ENCODE measurements around the gene KRTAP13-4.

KRTAP13-4 gene, protein sequence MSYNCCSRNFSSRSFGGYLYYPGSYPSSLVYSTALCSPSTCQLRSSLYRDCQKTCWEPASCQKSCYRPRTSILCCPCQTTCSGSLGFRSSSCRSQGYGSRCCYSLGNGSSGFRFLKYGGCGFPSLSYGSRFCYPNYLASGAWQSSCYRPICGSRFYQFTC

DNA sequence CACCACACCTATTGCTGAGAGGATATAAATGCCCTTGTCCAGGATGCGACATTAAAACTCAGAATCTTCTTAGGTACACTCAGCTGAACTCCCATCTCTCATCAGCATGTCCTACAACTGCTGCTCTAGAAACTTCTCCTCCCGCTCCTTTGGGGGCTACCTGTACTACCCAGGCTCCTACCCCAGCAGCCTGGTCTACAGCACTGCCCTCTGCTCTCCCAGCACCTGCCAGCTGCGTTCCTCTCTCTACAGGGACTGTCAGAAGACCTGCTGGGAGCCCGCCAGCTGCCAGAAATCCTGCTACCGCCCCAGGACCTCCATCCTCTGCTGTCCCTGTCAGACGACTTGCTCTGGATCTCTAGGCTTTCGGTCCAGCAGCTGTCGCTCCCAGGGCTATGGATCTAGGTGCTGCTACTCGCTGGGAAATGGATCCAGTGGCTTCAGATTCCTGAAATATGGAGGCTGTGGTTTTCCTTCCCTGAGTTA is at the start of gene KRTAP13-4:
Gene KRTAP13-4, plus strand, starts transcription at position 51 of the 486 bp plus-strand sequence. Its CDS starts 56 bp downstream, at position 107.
- no peak for DNase-seq (ENCODE audit: low read depth in 4 of 4, low spot score in 1 of 4)

DNA sequence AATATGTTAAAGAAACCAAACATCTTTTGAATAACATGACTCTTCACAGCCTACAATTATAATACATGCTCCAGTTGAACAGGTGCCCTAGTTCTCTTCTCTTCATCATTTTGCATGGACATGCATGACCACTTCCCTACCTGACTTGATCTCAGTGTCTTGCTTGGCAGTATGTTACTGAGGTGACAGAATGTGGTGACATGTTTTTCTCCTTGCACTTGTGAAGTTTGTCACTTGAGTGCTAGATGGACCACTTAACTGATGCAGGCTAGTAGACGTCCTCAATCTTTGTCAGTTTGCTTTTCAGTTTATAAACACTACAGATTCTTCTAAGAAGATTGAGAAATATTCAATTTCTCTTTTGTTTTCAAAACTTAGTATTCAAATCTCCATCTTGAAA is 47.8 kb upstream of the KRTAP13-4 start:
- no peak for DNase-seq (ENCODE audit: low read depth in 4 of 4, low spot score in 1 of 4)

DNA sequence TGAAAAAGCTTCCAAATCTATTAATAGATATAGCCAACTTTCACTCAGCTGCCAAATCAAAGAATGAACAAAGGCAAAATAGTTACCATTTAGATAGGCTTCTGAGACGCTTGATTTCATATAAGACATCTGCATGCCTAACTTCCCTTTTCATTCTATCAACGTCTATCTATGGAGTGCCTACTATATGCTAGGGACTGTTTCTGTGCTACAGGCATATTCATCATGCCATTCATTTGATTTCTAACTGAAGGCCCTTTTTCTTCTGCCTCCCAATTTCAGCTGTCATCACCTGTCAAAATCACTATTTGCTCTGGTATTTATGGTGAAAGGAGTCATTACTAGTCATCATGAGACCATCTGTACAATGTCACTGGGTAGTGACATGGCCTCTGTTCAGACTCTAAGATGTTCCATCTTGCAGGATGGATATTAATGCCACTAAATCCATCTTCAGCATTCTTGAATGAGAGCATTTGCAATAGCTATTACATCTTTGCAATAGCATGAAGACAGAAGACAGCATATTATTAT is 38.5 kb upstream of the KRTAP13-4 start:
- DNase-seq (ENCODE audit: low read depth in 4 of 4, low spot score in 1 of 4): no peak

DNA sequence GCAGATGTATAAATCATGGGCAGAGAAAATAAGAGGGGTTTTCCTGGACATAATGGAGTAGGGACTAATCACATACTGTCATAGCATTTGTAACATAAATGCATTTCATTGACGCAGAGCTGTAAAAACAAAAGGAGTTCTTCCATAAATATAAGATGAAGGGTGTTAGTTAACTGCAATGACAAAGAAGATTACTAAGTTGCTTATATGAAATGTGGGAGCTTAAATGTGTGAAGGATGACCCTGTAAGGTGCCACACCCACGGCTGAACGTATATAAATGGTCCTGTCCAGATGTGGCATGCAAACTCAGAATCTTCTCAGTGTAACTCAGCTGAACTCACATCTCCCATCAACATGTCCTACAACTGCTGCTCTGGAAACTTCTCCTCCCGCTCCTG is 34.3 kb upstream of the KRTAP13-4 start, which contains the start of gene KRTAP13-1:
Gene KRTAP13-1, plus strand, starts transcription at position 301 of the 400 bp plus-strand sequence. Its CDS starts 56 bp downstream, at position 357.
- DNase-seq (ENCODE audit: low read depth in 4 of 4, low spot score in 1 of 4): no peak

DNA sequence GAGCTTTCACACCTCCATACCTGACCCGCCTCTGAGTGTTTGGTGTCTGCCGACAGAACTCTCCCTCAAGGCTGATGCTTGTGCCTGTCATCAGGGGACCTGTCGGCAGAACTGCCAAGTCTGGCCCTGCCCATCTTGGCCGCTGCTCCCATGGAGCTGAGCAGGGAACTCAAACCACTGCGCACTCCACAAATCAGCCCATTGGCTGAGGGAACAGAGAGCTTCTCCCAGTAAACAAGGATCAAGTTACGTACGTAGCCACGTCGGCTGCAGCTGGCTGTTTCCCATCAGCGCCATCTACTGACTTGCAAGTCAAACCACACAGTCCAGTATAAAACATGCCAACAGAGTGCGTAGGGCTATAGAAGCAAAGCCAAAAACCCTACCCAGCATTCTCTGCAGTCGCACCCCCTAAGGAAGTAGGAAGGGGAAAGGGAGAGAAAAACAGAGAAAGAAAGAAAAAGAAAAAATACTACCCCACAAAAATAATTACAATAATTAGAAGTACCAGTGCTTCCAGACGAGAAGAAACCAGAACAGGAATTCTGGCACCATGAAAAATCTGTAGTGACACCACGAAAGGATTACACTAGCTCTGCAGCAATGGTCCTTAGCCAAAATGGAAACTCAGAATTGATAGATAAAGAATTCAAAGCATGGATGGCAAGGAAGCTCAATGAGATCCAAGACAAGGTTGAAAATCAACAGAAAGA is 21.1 kb upstream of the KRTAP13-4 start:
- no peak for DNase-seq (ENCODE audit: low read depth in 4 of 4, low spot score in 1 of 4)

DNA sequence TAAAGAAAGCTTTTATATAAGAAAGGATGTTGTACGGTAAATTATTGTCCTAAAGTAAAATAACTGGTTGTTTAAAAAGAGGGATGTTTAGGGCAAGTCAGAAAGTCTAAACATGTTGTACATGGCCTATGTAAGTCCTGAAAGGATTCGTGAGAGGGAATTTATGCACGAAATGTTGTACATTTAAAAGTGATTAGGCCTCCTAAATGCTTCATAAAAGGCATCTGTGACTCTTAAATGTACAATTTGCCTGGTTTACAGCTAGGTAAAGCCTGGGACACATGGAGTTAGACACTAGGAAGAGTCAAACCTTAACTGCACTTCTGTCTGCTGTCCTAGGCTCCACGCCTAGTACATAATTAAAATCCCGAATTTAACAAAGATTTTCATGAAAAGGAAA is 14.0 kb upstream of the KRTAP13-4 start:
- no peak for DNase-seq (ENCODE audit: low read depth in 4 of 4, low spot score in 1 of 4)

DNA sequence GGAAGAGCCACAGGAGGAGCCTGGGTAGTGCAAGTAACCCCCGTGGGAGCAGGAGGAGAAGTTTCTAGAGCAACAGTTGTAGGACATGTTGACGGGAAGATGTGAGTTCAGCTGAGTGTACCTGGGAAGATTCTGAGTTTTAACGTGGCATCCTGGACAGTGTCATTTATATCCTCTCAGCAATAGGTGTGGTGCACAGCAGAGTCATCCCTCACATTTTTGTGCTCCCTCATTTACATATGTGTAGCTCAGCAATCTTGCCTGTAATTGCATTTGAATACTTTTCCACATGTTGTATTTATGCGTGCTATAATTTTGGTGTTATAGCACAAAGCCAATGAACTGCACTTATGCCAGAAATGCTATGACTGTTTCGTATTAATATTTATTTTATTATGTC is 4.2 kb upstream of the KRTAP13-4 start, which contains the start of gene KRTAP13-3:
Gene KRTAP13-3, minus strand, starts transcription at position 101 of the 400 bp plus-strand sequence. Its CDS starts 14 bp downstream, at position 87.
- DNase-seq (ENCODE audit: low read depth in 4 of 4, low spot score in 1 of 4): no peak

DNA sequence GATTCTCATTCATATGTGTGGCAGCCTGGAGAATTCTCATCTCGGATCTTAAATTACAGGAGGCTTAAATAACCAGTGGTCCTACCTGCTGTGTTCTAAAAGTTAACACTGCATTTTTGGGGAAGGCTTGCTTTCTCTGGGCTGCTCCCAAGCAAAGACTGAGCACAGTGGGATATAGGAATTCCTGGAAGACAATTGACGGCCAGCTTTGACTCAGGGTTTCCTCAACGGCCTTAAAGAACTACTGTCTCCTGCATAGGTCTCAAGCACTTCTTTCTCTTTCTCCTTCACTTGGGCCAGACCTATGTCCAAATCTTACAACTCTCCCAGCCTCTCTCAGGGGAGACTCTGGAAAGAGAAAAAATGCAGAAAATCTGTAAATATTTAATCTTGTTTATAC is 3.3 kb upstream of the KRTAP13-4 start:
- no peak for DNase-seq (ENCODE audit: low read depth in 4 of 4, low spot score in 1 of 4)

DNA sequence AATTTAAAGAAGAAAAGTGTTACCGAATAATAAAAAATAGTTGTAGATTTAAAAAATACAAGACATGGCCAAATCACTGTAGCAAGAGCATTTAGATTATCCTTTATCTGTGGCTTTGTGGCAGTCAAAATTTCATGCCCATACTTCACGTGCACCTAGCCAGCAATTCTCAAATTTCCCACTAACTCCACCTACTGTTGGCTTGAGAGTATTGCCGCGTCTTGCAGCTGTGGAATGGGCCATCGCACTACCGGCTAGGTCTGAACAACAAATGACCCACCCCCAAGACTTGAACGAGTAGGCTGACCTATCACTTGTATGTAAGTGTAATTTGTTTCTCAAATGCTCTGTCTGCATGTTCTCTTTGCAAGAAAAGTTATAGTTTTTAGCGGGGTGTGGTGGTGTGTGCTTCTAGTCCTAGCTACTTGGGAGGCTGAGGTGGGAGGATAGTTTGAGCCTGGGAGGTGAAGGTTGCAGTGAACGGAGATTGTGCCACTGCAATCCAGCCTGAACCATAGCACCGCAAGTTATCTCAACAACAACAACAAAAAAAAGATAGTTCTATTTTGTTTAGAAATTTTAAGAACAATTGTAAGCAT is 4.1 kb downstream of the KRTAP13-4 start:
- DNase-seq (ENCODE audit: low read depth in 4 of 4, low spot score in 1 of 4): no peak

DNA sequence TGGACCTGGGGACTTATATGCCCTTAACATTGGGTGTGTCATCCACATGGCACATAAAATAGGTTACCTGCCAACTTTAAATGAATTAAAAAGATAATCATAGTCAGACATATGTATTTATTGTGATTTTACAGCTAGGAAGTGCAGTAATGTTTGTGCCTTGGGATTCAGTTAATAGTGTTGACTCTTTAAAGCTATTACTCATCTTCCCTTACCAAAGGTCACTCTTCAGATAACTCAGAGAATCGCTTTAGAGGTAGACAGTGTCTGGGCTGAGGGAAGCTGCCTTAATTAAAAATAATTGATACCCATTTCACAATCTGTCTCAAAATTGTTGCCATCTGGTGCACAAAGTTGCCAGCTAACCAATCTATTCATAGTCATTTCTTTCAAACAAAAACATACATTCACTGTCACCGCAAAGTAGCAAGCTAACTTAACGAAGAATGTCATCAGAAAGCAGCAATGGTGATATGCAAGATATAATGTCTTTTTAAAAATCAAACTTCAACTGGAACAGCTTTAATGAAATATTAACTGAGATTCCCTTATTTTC is 7.1 kb downstream of the KRTAP13-4 start:
- no peak for DNase-seq (ENCODE audit: low read depth in 4 of 4, low spot score in 1 of 4)

DNA sequence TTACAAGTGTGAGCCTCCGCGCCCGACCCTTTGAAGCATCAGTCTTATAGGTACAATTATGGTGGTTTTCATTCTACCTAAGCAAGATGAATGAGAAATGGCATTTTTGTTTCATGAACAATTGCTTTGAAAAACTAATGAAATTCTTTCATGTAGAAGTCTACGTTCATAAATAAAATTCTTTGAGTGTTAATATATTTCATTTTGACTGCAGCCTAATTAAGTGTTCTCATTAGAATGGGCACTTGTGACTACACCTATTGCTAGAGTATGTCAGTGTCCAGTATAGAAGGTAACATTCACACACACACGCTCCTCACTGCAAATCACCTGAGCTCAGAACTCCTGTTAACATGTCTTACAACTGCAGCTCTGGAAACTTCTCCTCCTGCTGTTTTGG is 10.0 kb downstream of the KRTAP13-4 start, which contains the start of gene KRTAP15-1:
Gene KRTAP15-1, plus strand, starts transcription at position 301 of the 400 bp plus-strand sequence. Its CDS starts 53 bp downstream, at position 354.
- no peak for DNase-seq (ENCODE audit: low read depth in 4 of 4, low spot score in 1 of 4)

DNA sequence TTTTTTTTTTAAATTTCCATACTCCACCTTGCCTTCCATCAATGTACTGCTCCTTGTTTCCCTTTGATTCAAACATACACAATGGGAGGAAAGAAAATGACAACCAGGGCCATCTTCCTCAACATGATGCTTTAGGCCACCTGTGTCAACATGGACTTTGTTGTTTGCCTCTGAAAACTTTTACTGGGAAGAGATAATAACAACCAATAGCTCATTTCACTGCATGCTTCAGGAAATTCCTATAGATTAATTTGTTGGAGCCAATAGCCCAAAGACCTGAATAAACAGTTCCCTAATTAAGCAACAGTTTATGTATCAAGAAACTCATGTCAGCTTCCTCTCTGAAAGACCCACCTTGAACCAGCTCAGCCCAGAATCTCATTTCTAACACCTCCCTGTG is 13.2 kb downstream of the KRTAP13-4 start:
- DNase-seq (ENCODE audit: low read depth in 4 of 4, low spot score in 1 of 4): no peak

DNA sequence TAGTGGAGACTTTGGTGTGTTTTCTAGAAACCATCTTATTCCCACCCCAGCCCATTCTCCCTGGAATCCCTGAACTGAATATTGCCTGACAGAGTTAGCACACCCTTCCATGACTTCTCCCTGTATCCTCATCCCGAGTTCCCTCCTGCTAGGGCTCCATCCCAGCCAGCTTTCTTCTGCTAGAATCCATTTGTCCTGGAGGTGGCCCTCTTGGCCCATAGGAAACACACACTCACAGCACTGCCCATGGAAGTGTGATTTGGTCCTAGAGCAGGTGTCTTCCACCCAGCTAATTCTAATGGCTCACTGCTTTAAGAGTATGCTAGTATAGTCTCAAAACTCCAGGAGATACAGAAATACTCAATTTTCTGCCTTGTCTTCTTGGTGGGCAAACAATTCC is 14.2 kb downstream of the KRTAP13-4 start:
- DNase-seq (ENCODE audit: low read depth in 4 of 4, low spot score in 1 of 4): no peak

DNA sequence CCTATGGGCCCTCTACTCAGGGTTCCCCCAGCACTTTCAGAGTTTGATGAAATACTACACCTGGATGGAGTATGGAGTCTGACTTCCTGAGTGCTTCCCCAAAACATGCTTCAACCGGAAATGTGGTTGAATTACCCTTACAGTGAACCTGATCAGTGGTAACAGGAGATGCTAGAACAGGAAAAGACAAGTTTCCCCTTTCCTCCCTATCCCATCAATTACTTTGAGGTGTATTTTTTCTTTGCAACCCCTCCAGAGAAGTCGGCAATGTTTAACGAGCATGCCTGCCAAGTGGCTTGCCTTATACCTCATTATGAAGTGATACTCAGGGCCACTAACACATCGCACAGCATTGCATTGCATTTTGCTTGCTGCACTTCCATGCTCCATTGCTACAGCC is 17.0 kb downstream of the KRTAP13-4 start:
- DNase-seq (ENCODE audit: low read depth in 4 of 4, low spot score in 1 of 4): no peak

DNA sequence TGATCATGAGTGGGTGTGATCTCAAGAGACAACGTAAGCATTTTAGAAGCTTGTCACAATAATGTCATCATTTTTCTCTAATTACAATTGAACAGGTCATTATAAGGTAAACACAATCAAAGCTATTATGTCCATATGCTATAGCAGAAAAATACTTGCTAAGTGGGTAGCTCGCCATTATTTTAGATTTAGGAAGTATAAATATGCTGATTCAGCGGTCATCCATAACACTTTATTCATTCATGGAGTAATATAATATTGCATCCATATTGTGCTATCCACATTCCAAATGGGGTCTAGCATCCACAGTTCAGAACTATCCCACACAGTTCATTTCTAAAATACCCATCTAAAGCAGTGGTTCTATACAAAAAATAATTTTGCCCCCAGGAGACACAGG is 18.5 kb downstream of the KRTAP13-4 start:
- no peak for DNase-seq (ENCODE audit: low read depth in 4 of 4, low spot score in 1 of 4)

DNA sequence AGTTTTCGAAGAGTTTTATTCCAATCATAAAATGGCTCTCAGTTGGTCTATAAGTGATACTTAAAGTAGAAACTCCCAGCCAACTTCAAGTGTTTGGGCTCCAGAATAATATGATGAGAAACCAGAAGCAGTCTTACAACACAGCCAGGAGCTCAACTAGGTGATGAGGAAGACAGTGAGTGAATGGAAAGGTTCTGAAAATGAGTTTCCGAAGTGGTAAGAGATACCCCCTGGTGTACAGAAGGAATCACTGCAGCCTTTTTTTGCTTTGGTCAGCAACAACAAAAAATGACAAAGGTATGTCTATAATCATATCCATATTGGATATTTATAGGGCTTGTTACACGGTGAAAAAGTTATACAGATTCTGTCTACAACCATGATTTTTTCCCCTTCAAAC is 33.7 kb downstream of the KRTAP13-4 start:
- no peak for DNase-seq (ENCODE audit: low read depth in 4 of 4, low spot score in 1 of 4)

DNA sequence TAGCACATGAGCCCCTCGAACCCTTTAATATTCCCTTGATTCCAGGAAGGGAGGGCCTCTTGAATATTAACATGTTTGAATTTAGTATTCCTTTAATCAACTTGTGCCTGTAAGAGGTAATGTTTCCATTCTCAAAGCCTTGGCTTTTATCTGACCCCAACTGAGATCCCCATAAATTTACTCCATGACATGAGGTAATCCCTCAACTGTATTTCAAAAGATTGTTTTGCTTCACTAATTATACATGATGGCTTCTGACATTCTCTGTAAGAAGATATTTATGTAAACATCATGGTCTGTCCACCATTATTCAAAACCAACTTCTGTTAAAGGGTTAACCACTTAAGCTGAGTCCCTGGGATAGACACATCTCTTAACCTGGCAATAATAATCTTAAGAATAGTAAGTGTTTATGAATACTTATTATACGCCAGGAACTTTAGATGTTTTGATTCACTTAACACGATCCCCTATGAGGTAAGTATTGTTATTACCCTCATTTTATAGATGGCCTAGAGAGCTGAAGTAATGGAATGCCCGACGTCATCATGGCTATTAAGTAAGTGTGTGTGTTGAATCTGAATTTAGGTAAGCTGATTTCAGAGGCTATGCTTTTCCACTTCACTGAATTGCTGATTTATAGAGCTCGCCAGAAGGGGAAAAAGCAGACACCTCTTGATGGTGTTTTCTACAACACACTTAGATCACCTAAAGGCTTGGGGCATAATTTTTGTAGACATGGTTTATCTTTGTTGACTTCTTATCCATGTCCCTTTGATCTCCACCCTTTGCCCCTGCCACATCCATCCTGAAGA is 39.1 kb downstream of the KRTAP13-4 start:
- no peak for DNase-seq (ENCODE audit: low read depth in 4 of 4, low spot score in 1 of 4)

DNA sequence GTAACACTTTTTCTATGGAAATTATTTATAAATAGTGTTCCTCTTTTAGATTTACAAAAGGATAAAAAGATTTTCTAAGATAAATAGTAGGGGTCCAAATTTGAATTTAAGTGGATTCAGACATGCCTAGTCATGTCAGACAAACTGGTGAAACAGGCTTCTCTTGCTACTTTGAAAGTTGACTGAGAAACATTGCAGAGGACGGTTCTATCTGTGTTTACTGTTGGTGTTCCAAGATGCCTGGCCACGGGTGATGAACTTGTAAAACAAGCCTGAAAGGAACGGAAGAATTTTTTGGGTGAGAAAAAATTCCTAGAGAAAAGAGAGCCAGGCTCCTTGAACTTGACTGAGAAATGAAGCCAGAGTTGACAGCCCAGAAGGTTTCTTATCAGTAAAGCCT is 48.0 kb downstream of the KRTAP13-4 start:
- DNase-seq (ENCODE audit: low read depth in 4 of 4, low spot score in 1 of 4): no peak

DNA sequence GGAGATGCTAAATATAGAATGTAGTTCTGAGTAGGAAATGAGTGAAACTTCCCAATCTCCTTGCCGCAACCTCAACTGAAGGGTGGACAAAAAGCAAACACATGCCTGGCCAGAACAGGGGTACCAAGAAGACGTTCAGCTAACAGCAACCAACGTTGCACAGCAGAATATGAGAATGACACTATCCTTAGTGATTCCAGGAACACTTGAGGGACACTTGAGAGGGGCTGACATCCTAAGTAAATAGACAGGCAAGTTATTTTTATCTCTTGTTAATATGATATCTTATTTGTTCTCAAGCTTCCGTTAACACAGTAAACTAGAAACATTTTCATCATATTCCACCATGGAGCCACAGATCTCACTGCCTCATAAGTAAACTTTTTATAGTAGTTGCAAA is 49.2 kb downstream of the KRTAP13-4 start:
- no peak for DNase-seq (ENCODE audit: low read depth in 4 of 4, low spot score in 1 of 4)

DNA sequence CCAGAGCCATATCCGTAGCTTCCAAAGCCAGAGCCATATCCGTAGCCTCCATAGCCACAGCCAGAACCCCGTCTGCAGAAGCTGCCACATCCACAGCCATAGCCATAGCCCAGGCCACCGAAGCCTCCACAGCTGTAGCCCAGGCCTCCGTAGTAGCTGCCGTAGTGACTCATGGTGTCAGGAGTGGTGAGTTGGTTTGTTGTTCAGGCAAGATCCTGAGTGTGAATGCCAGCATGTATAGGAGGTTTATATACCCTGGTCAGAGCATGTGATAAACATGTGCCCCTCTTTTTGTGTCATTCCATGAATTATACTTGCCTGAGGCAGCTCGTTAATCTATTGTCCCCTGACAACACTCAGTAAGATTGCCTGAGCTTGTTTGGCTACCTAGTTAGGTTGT is 50.1 kb downstream of the KRTAP13-4 start, which contains the start of gene KRTAP19-1:
Gene KRTAP19-1, minus strand, starts transcription at position 223 of the 400 bp plus-strand sequence. Its CDS starts 50 bp downstream, at position 173.
- no peak for DNase-seq (ENCODE audit: low read depth in 4 of 4, low spot score in 1 of 4)

All from stimulated activated CD4-positive, alpha-beta T cell treated with anti-CD3 and anti-CD28 coated beads, Interleukin-1b, Interleukin-23, amount 100 ng/mL, for 24 hours (primary cell).